ENCODE data around the gene CACNA1C.

The CACNA1C gene

DNA sequence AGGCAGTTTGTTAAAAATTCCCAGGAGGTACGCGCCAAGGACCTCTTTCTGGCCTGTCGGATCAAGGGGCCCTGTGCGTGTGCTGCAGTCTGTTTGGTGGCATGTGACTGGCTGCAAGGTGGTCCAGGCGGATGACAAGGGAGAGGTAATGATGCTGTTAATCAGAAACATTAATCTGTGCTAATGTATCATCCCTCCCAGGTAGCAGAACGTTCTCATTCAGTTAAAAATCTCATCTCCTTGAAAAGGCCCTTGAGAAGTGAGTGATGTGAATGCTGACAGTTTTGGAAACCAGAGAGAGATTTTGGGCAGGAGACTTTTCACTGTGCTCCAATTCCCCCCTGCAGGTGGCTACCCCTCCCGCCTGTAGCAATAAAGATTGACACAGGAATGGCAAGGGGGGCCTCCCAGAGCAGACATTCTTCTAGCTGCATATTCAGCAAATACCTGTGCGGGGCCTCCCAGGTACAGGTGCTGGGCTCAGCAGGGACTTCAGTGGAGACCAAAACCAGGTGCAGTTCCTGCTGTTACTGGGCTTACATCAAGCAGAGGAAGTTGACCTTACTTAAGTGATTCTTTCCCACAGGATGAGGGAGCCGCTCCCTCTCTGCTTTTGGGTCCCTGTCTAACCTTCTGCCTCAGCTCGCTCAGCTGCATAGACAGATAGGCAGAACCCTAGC lies 364.8 kb downstream of the CACNA1C start:
- no peak overlapping the region for H3K4me3 ChIP-seq (ENCODE audit: low read depth in 1 of 2, low read length in 2 of 2)
- no peaks in the 10 kb centered on the region for H3K36me3 ChIP-seq (ENCODE audit: insufficient read depth, low read length)
- H3K4me1 ChIP-seq (ENCODE audit: insufficient read depth, low read length), result no peaks in the 10 kb centered on the region
- H3K9ac ChIP-seq (ENCODE audit: low read depth, low read length), result no peak overlapping the region
- H3K79me2 ChIP-seq (ENCODE audit: insufficient read depth, low read length), result no peaks in the 10 kb centered on the region
- no peaks in the 10 kb centered on the region for H3K9me3 ChIP-seq (ENCODE audit: insufficient read depth, low read length, severe bottlenecking)
- no peak overlapping the region for H3K27ac ChIP-seq (ENCODE audit: low read length)
- H4K20me1 ChIP-seq (ENCODE audit: insufficient read depth, low read length), result 0 out of 2 replicates have a peak, but pooled peaks cover 5% of the 10 kb centered on the region
- DNase-seq, result no peak
- no peak for ATAC-seq (ENCODE audit: insufficient read depth, low read depth)
- H3K4me2 ChIP-seq (ENCODE audit: insufficient read depth, low read length), result no peak overlapping the region
- H2AFZ ChIP-seq (ENCODE audit: low read depth, low read length), result no peak overlapping the region
- TF ChIP-seq, protein P1, sequence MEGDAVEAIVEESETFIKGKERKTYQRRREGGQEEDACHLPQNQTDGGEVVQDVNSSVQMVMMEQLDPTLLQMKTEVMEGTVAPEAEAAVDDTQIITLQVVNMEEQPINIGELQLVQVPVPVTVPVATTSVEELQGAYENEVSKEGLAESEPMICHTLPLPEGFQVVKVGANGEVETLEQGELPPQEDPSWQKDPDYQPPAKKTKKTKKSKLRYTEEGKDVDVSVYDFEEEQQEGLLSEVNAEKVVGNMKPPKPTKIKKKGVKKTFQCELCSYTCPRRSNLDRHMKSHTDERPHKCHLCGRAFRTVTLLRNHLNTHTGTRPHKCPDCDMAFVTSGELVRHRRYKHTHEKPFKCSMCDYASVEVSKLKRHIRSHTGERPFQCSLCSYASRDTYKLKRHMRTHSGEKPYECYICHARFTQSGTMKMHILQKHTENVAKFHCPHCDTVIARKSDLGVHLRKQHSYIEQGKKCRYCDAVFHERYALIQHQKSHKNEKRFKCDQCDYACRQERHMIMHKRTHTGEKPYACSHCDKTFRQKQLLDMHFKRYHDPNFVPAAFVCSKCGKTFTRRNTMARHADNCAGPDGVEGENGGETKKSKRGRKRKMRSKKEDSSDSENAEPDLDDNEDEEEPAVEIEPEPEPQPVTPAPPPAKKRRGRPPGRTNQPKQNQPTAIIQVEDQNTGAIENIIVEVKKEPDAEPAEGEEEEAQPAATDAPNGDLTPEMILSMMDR (IDR thresholded peaks at IDR 0.05; ENCODE audit: borderline replicate concordance, extremely low read depth, low read length, poor library complexity, severe bottlenecking), result no peak
- no peak for TF ChIP-seq EZH2 (IDR thresholded peaks at IDR 0.05; ENCODE audit: borderline replicate concordance, low read depth, low read length, severe bottlenecking)
- peaks cover 11% of the 10 kb centered on the region for H3K27me3 ChIP-seq (ENCODE audit: insufficient read depth, low read length, poor library complexity)

DNA sequence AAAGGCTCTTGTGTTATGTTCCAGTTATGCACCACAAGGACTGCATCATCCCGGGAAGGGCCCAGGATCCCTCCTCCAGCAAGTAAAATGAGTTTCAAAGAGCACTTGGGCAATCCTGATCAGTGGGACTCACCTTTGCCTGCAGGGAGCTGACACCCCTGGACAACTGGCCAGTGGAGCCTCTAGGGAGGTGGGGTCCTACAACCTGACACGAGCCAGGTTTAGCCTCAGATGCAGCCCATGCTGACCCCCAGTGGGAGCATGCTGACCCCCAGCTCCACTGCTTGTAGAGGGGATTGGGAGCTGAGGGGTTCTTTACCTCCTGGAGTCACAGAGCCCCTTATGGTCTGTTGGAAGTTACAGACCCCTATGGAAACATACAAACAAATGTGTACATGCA lies 365.8 kb downstream of the CACNA1C start:
- Histone ChIP-seq H3K9me3 (ENCODE audit: insufficient read depth, low read length, severe bottlenecking) (no peaks in the 10 kb centered on the region), H4K20me1 (ENCODE audit: insufficient read depth, low read length) (0 out of 2 replicates have a peak, but pooled peaks cover 5% of the 10 kb centered on the region), H3K4me2 (ENCODE audit: insufficient read depth, low read length) (no peak overlapping the region), H3K4me3 (ENCODE audit: low read depth in 1 of 2, low read length in 2 of 2) (no peak overlapping the region), H3K27me3 (ENCODE audit: insufficient read depth, low read length, poor library complexity) (peaks cover 14% of the 10 kb centered on the region), H2AFZ (ENCODE audit: low read depth, low read length) (no peak overlapping the region), H3K36me3 (ENCODE audit: insufficient read depth, low read length) (no peaks in the 10 kb centered on the region), H3K27ac (ENCODE audit: low read length) (no peak overlapping the region), H3K4me1 (ENCODE audit: insufficient read depth, low read length) (no peaks in the 10 kb centered on the region), H3K9ac (ENCODE audit: low read depth, low read length) (no peak overlapping the region), H3K79me2 (ENCODE audit: insufficient read depth, low read length) (no peaks in the 10 kb centered on the region)
- TF ChIP-seq, protein P1 (IDR thresholded peaks at IDR 0.05; ENCODE audit: borderline replicate concordance, extremely low read depth, low read length, poor library complexity, severe bottlenecking), result no peak
- no peak for TF ChIP-seq EZH2 (IDR thresholded peaks at IDR 0.05; ENCODE audit: borderline replicate concordance, low read depth, low read length, severe bottlenecking)
- no peak for ATAC-seq (ENCODE audit: insufficient read depth, low read depth)
- DNase-seq, result no peak

DNA sequence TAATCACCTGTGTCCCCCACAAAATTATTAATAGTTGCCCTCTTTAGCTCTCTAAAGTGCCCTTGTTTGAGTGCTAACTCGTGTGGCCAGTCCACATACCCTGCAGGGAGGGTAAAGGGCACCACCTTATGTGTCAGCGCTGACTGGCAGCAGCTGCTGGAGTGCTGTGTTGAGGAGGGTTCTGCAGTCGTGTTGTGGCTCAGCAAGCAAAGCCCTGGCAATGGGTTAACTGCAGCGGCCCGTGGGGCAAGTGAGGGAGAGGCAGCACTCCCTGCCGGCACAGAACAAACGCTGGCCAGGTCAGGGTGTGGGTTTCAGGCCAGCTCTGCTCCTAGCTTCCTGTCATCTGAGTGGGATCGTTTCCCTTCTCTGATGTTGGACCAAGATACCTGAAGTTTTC lies 369.8 kb downstream of the CACNA1C start:
- Histone ChIP-seq H3K79me2 (ENCODE audit: insufficient read depth, low read length) (no peaks in the 10 kb centered on the region), H3K9ac (ENCODE audit: low read depth, low read length) (no peak overlapping the region), H3K36me3 (ENCODE audit: insufficient read depth, low read length) (no peaks in the 10 kb centered on the region), H4K20me1 (ENCODE audit: insufficient read depth, low read length) (peaks cover 5% of the 10 kb centered on the region; the same call in 1 of the 2 replicates), H2AFZ (ENCODE audit: low read depth, low read length) (no peak overlapping the region), H3K4me1 (ENCODE audit: insufficient read depth, low read length) (no peaks in the 10 kb centered on the region), H3K4me2 (ENCODE audit: insufficient read depth, low read length) (no peak overlapping the region), H3K27me3 (ENCODE audit: insufficient read depth, low read length, poor library complexity) (peaks cover 16% of the 10 kb centered on the region), H3K4me3 (ENCODE audit: low read depth in 1 of 2, low read length in 2 of 2) (no peak overlapping the region), H3K27ac (ENCODE audit: low read length) (no peak overlapping the region), H3K9me3 (ENCODE audit: insufficient read depth, low read length, severe bottlenecking) (no peaks in the 10 kb centered on the region)
- no peak for TF ChIP-seq EZH2 (IDR thresholded peaks at IDR 0.05; ENCODE audit: borderline replicate concordance, low read depth, low read length, severe bottlenecking)
- TF ChIP-seq, protein P1 (IDR thresholded peaks at IDR 0.05; ENCODE audit: borderline replicate concordance, extremely low read depth, low read length, poor library complexity, severe bottlenecking), result no peak
- DNase-seq (no peak), ATAC-seq (ENCODE audit: insufficient read depth, low read depth) (no peak)

All from DND-41 (cell line).